ENCODE data around the gene CLCA2.

- TF ChIP-seq SUZ12 (IDR thresholded peaks at IDR 0.05) = no peak
- TF ChIP-seq FOXM1 (IDR thresholded peaks at IDR 0.05; ENCODE audit: borderline replicate concordance) = no peak
- TF ChIP-seq, protein P1, sequence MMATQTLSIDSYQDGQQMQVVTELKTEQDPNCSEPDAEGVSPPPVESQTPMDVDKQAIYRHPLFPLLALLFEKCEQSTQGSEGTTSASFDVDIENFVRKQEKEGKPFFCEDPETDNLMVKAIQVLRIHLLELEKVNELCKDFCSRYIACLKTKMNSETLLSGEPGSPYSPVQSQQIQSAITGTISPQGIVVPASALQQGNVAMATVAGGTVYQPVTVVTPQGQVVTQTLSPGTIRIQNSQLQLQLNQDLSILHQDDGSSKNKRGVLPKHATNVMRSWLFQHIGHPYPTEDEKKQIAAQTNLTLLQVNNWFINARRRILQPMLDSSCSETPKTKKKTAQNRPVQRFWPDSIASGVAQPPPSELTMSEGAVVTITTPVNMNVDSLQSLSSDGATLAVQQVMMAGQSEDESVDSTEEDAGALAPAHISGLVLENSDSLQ (IDR thresholded peaks at IDR 0.05) = no peak
- TF ChIP-seq SP1 (IDR thresholded peaks at IDR 0.05) = no peak
- no peak for TF ChIP-seq NFRKB (IDR thresholded peaks at IDR 0.05)
- TF ChIP-seq FOXK2 (IDR thresholded peaks at IDR 0.05) = no peak
- no peak for TF ChIP-seq BHLHE40 (IDR thresholded peaks at IDR 0.05; ENCODE audit: borderline replicate concordance)
- TF ChIP-seq TARDBP (IDR thresholded peaks at IDR 0.05) = no peak
- TF ChIP-seq FOXA1 (IDR thresholded peaks at IDR 0.05) = no peak
- TF ChIP-seq HDGF (IDR thresholded peaks at IDR 0.05; ENCODE audit: borderline replicate concordance) = no peak
- TF ChIP-seq ELF4 (IDR thresholded peaks at IDR 0.05) = no peak
- TF ChIP-seq LEF1 (IDR thresholded peaks at IDR 0.05; ENCODE audit: borderline replicate concordance) = no peak
- TF ChIP-seq CTBP1 (IDR thresholded peaks at IDR 0.05; ENCODE audit: borderline replicate concordance) = no peak
- no peak for TF ChIP-seq ARNT (IDR thresholded peaks at IDR 0.05)
Measured at GRCh38 chr1:86487131-86487810, 63.3 kb downstream of the CLCA2 start.

Data from HEK293T (cell line).